A673 (cell line): Measurements from ENCODE around the gene ISYNA1.

Experiments
- EZH2 ChIP-seq: fragments of 200-600 bp; sonication (generic); IDR thresholded peaks from 2 replicates; pipeline ENCODE4 v1.6.1; 2017; ENCODE audit warnings: borderline replicate concordance, low read depth, mild to moderate bottlenecking, mixed read lengths, antibody characterized with exemption, low read length; ENCODE audit not compliant: poor library complexity, severe bottlenecking
- TF ChIP-seq, protein P1 (sequence below): fragments of 300-800, 200-600 bp; sonication (generic); conservative IDR thresholded peaks from 2 replicates; pipeline ENCODE4 v1.5.1; 2017; ENCODE audit warnings: low read depth, mild to moderate bottlenecking, antibody characterized with exemption, low read length, moderate library complexity, mixed read lengths

DNA sequence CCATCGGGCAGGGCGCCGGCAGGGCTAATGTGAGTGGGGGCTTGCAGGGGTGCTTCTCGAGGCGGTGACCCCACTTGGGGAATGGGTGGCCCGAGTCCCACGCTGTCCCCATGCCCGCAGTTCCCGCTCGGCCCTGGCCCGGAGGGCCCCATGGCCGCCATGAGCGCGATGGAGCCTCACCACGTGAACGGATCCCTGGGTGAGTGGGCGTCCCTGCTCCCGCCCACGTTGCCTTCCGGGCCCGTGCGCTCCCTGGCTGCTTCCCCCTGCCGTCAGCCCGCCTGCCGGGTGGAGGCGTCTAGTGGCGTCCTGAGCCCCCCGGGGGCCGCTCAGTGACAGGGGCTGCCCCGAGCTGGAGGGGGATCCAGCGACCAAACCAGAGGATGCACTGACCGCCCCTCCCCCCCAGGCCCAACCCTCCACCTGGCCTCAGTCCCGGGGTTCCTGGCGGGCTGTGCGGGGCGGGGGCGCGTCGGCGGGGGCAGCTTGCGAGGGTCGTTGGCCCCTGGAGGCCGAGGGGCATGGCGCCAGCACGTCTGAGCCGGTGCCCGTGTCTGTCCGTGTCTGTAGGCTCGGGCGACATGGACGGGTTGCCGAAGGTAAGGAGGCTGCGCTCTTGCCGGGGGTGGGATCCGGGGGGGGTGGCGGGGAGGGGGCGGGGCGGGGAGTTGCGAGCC, 4.8 kb downstream of the ISYNA1 start:
- TF ChIP-seq, protein P1, sequence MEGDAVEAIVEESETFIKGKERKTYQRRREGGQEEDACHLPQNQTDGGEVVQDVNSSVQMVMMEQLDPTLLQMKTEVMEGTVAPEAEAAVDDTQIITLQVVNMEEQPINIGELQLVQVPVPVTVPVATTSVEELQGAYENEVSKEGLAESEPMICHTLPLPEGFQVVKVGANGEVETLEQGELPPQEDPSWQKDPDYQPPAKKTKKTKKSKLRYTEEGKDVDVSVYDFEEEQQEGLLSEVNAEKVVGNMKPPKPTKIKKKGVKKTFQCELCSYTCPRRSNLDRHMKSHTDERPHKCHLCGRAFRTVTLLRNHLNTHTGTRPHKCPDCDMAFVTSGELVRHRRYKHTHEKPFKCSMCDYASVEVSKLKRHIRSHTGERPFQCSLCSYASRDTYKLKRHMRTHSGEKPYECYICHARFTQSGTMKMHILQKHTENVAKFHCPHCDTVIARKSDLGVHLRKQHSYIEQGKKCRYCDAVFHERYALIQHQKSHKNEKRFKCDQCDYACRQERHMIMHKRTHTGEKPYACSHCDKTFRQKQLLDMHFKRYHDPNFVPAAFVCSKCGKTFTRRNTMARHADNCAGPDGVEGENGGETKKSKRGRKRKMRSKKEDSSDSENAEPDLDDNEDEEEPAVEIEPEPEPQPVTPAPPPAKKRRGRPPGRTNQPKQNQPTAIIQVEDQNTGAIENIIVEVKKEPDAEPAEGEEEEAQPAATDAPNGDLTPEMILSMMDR: no peak
- TF ChIP-seq EZH2: no peak
